IPS DF 19.7 (cell line): ENCODE data around the gene HSF2.
"Not testable (repeated sequence)": the region's sequence is repeated elsewhere in the genome, so short reads cannot be mapped to it uniquely, and the experiment has no call there.

Source experiments
- DNase-seq: peaks from one replicate; pipeline ENCODE4 v3.0.0-alpha.2; 2013; ENCODE audit warnings: low read depth, low spot score

Gene HSF2

DNA sequence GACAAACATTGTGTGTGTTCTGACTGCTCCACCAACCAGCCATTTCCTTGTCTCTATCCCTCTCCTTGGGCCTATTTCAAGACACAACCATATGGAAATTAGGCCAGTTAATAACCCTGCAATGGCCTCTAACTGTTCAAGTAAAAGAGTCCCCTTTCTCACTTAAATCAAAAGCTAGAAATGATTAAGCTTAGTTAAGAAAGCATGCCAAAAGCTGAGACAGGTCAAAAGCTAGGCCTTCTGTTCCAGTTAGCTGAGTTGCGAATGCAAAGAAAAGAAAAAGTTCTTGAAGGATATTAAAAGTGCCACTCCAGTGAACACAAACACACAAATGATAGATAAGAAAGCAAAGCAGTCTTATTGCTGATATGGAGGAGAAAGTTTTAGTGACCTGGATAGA lies 49.6 kb downstream of the HSF2 start:
- DNase-seq, result no peak

DNA sequence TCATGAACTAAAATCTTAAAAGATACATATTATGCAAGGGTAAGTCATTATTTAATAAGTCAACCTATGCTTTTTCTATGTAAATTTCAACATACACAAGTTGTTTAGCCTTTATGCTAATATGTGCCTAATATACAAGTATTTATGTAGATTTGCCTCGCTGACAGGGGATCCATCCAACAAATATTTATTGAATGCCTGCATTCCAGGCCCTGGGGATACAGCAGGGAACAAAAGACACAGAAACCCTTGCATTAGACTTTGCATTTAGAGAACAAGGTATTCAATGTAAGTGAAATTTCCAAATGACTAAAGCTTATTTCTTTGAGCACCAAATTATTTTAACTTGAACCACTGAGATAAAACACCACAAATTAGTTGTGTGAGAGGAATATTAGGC lies 53.1 kb downstream of the HSF2 start:
- DNase-seq, result no peak

- no peak for DNase-seq
Measured at GRCh38 chr6:122454673-122455072, 55.2 kb downstream of the HSF2 start.

- not testable (repeated sequence) for DNase-seq
Measured at GRCh38 chr6:122455116-122455515, 55.7 kb downstream of the HSF2 start.

DNA sequence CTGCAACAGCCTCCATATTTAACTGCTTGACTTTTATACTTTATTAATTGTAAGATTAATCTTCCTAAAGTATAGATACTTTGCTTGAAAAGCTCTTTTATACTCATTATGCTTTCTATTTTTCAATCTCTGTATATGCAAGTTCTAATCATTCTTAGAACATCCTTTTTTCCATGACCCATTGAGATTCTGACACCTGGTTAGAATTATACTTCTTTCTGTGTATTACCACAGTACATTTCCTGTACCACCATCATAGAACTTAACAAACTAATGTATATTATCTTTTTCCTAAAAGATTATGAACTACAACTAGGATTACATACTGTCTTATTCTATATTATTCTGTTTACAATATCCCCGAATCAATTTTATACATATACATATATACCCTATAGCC lies 58.6 kb downstream of the HSF2 start:
- DNase-seq, result no peak

DNA sequence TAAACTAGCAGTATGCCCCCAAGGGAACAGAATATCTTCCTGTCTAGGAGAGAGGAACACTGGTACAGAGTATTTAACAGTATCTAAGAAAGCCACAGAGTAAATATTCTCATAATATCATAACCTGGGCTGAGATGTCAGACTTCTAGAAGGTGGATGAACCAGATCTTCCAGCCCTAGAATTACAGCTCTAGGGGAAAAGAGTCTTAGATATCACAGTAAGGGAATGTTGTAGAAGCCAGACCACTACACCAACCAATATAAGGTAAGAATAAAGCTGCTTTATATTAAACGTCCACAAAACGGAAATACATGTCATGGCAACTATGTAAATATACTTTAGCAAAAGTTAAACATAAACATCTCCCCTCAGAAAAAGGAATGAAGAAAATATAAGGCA lies 59.8 kb downstream of the HSF2 start:
- DNase-seq, result no peak

DNA sequence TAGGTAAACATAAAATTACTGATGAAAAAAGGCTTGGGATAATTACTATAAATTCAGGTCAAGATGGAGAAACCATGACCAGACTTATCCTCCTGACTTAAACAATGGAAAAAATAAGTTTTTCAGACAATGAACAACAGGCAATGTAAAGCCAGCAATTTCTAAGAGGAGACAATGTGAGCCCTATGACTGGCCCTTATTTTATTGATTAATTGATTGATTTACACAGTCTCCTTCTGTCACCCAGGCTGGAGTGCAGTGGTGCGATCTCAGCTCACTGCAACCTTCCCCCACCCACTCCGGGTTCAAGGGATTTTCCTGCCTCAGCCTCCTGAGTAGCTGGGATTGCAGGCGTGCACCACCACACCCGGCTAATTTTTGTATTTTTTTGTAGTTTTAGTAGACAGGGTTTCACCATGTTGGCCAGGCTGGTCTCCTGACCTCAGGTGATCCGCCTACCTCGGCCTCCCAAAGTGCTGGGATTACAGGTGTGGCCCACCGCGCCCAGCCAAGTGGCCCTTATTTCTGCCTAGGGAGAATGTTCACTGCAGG lies 60.5 kb downstream of the HSF2 start:
- not testable (repeated sequence) for DNase-seq

- no peak for DNase-seq
Measured at GRCh38 chr6:122461885-122462284, 62.4 kb downstream of the HSF2 start.

- peak; percentile 63 for DNase-seq
Measured at GRCh38 chr6:122471107-122472021, 71.9 kb downstream of the HSF2 start, which contains the start of gene SERINC1. Gene SERINC1, minus strand, starts transcription at chr6:122471807. Its CDS starts 70 bp downstream, at chr6:122471737.

DNA sequence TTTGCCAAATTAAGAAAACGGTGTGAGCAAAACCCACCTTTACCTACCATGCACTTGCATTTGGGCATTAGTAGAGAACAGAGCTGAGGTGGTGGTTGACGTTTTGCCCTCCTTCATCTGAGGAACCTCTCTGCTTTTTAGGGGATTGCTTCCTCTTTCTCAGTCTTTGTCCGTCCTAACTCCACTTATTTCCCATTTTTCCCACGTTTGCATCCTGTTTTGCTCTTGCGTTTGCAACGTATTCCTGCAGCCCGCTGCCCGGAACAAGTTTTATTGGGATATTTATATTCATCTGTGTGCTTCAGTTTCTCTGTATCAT lies 72.5 kb downstream of the HSF2 start:
- no peak for DNase-seq

GRCh38 chr6:122476131-122476530 lies 76.7 kb downstream of the HSF2 start:
- DNase-seq, result no peak

DNA sequence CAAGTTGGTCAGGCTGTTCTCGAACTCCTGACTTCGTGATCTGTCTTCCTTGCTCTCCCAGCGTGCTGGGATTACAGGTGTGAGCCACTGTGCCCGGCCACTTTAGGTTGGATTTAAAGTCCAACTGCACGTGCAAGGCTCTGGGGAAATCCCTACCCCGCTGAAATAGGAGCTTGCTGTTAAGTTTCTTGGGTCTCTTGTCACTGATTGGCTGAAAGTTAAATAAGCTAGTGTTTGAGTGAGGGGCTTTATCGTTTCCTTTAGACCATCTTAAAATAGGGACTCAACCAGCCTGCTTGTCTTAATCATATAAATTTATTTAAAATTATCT lies 83.3 kb downstream of the HSF2 start:
- peak; percentile 38 for DNase-seq
